ENCODE data around the gene CAB39L. TPM values are rescaled to one million over a fixed set of nuclear protein-coding genes. Genes with fewer than 3 reads are reported as not detected.

Gene CAB39L
- total RNA-seq, 1 donor from 2014 or later = 19.3 TPM

GRCh38 chr13:49409008-49409407, 34.9 kb downstream of the CAB39L start:
- ATAC-seq (ENCODE audit: poor library complexity) (no peak), DNase-seq (no peak)
- intact Hi-C loops (cut with DNase I) = no loop called here

GRCh38 chr13:49407936-49408335, 35.9 kb downstream of the CAB39L start:
- intact Hi-C loops (cut with DNase I) = no loop called here
- no peak for DNase-seq
- no peak for ATAC-seq (ENCODE audit: poor library complexity)

GRCh38 chr13:49407068-49407467, 36.8 kb downstream of the CAB39L start:
- ATAC-seq (ENCODE audit: poor library complexity) (no peak), DNase-seq (no peak)
- intact Hi-C loops (cut with DNase I) = no loop called here

- ATAC-seq (ENCODE audit: poor library complexity) (no peak), DNase-seq (no peak)
- intact Hi-C loops (cut with DNase I) = no loop called here
Measured at GRCh38 chr13:49404703-49405020, 39.2 kb downstream of the CAB39L start.

GRCh38 chr13:49403996-49404702, 39.7 kb downstream of the CAB39L start:
- ATAC-seq (ENCODE audit: poor library complexity) (no peak), DNase-seq (no peak)
- intact Hi-C loops (cut with DNase I) = no loop called here

- intact Hi-C loops (cut with DNase I) = no loop called here
- ATAC-seq (ENCODE audit: poor library complexity) = peak; percentile 92
- no peak for DNase-seq
Measured at GRCh38 chr13:49400755-49401659, 42.9 kb downstream of the CAB39L start.

GRCh38 chr13:49399801-49400472, 43.9 kb downstream of the CAB39L start:
- intact Hi-C loops (cut with DNase I) = no loop called here
- no peak for ATAC-seq (ENCODE audit: poor library complexity)

GRCh38 chr13:49395878-49396380, 47.9 kb downstream of the CAB39L start:
- peak; percentile 45 for ATAC-seq (ENCODE audit: poor library complexity)
- DNase-seq = no peak
- intact Hi-C loops (cut with DNase I) = no loop called here

More at GRCh38 chr13:49399801-49400472, 43.9 kb downstream of the CAB39L start:
- no peak for DNase-seq

- DNase-seq (peak; percentile 53), ATAC-seq (ENCODE audit: poor library complexity) (peak; percentile 81)
- intact Hi-C loops (cut with DNase I) = no loop called here
Measured at GRCh38 chr13:49395451-49395865, 48.4 kb downstream of the CAB39L start.

- no peak for DNase-seq
- no peak for ATAC-seq (ENCODE audit: poor library complexity)
- intact Hi-C loops (cut with DNase I) = no loop called here
Measured at GRCh38 chr13:49388091-49388635, 55.7 kb downstream of the CAB39L start.

- ATAC-seq (ENCODE audit: poor library complexity) (no peak), DNase-seq (no peak)
- intact Hi-C loops (cut with DNase I) = no loop called here
Measured at GRCh38 chr13:49386664-49387063, 57.2 kb downstream of the CAB39L start.

GRCh38 chr13:49376121-49376520, 67.7 kb downstream of the CAB39L start:
- ATAC-seq (ENCODE audit: poor library complexity) (no peak), DNase-seq (no peak)
- intact Hi-C loops (cut with DNase I) = no loop called here

- ATAC-seq (ENCODE audit: poor library complexity) = no peak
- intact Hi-C loops (cut with DNase I) = no loop called here
Measured at GRCh38 chr13:49374585-49375290, 69.1 kb downstream of the CAB39L start.

GRCh38 chr13:49373716-49374115, 70.1 kb downstream of the CAB39L start:
- intact Hi-C loops (cut with DNase I) = no loop called here
- ATAC-seq (ENCODE audit: poor library complexity) (no peak), DNase-seq (no peak)

More at GRCh38 chr13:49374585-49375290, 69.1 kb downstream of the CAB39L start:
- no peak for DNase-seq

GRCh38 chr13:49371943-49372613, 71.8 kb downstream of the CAB39L start:
- intact Hi-C loops (cut with DNase I) = no loop called here
- ATAC-seq (ENCODE audit: poor library complexity) = no peak
- DNase-seq = no peak

- no peak for ATAC-seq (ENCODE audit: poor library complexity)
- intact Hi-C loops (cut with DNase I) = no loop called here
- DNase-seq = no peak
Measured at GRCh38 chr13:49370371-49370770, 73.5 kb downstream of the CAB39L start.

- no peak for DNase-seq
- intact Hi-C loops (cut with DNase I) = no loop called here
- no peak for ATAC-seq (ENCODE audit: poor library complexity)
Measured at GRCh38 chr13:49369866-49370265, 74.0 kb downstream of the CAB39L start.

GRCh38 chr13:49368688-49369087, 75.2 kb downstream of the CAB39L start:
- ATAC-seq (ENCODE audit: poor library complexity) (no peak), DNase-seq (no peak)
- intact Hi-C loops (cut with DNase I) = no loop called here
